GM12873 (cell line): ENCODE data around the gene APOL1.

Experiments
- TF ChIP-seq, protein P1 (sequence below): IDR thresholded peaks from 2 replicates; pipeline ENCODE4 v1.5.1; 2012; ENCODE audit warnings: low read depth, mild to moderate bottlenecking, moderate library complexity, low read length, control low read depth; ENCODE audit not compliant: insufficient read depth; ENCODE audit errors: missing control alignments

Gene APOL1

GRCh38 chr22:36277482-36278291 lies 24.8 kb downstream of the APOL1 start:
- TF ChIP-seq, protein P1, sequence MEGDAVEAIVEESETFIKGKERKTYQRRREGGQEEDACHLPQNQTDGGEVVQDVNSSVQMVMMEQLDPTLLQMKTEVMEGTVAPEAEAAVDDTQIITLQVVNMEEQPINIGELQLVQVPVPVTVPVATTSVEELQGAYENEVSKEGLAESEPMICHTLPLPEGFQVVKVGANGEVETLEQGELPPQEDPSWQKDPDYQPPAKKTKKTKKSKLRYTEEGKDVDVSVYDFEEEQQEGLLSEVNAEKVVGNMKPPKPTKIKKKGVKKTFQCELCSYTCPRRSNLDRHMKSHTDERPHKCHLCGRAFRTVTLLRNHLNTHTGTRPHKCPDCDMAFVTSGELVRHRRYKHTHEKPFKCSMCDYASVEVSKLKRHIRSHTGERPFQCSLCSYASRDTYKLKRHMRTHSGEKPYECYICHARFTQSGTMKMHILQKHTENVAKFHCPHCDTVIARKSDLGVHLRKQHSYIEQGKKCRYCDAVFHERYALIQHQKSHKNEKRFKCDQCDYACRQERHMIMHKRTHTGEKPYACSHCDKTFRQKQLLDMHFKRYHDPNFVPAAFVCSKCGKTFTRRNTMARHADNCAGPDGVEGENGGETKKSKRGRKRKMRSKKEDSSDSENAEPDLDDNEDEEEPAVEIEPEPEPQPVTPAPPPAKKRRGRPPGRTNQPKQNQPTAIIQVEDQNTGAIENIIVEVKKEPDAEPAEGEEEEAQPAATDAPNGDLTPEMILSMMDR: peak; percentile 92

- TF ChIP-seq, protein P1: no peak
Measured at GRCh38 chr22:36279219-36279666, 26.3 kb downstream of the APOL1 start.

DNA sequence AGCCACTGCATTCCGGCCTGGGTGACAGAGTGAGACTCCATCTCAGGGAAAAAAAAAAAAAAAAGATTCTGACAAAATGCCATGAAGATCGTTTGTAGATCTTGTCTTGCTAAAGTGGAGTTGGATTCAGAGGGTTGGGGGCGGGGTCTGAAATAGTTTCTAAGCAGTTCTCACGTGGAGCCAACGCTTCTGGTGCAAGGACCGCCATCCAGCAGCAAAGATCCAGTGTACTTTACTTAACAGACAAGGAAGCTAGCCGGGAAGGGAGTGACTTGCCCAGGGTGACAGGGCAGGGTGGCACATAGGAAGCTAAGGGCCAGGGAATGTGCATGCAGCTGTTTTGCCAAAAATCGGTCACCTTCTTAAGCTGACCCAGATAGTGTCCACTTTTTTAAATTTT lies 27.4 kb downstream of the APOL1 start:
- TF ChIP-seq, protein P1: no peak

DNA sequence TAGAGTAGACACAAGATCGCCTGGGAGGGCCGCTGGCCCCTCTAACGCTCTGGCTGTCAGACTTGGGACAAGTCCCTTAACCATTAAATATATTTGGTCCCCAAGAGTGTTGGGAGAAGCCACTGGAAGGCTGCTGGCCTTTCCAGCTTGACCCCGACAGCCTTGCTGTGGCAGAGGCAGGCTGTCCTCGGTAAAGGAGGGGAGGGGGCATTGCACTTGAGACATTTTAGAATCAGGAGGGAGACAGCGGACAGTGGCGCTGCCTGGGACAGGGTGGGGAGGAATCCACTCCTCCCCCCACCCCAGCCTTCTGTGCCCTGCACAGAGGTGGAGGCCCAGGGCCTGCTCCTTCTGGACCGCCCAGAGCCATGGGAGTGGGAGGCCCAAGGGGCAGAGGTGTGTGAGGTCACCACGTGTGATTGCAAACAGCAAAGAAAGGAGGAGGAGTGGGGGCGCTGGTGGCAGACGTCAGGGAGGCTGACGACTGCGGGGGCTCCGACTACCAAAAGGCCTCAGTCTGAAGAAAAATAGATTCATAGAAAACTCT lies 28.9 kb downstream of the APOL1 start:
- TF ChIP-seq, protein P1: no peak

GRCh38 chr22:36282328-36282831 lies 29.4 kb downstream of the APOL1 start:
- TF ChIP-seq, protein P1: no peak

- TF ChIP-seq, protein P1: no peak
Measured at GRCh38 chr22:36284171-36284571, 31.2 kb downstream of the APOL1 start.

- TF ChIP-seq, protein P1: no peak
Measured at GRCh38 chr22:36285017-36285416, 32.1 kb downstream of the APOL1 start.
